NK-92 (cell line): Measurements from ENCODE around the gene LRRC52.

ENCODE experiments used
- DNase-seq: peaks from one replicate; lab custom pipeline; 2025; ENCODE audit not compliant: unreplicated experiment; lab: John Stamatoyannopoulos, UW

LRRC52 gene

GRCh38 chr1:165537356-165538109, 6.3 kb upstream of the LRRC52 start:
- DNase-seq: no peak

- DNase-seq: no peak
Measured at GRCh38 chr1:165539306-165539705, 4.5 kb upstream of the LRRC52 start.

GRCh38 chr1:165539908-165540307, 3.9 kb upstream of the LRRC52 start:
- no peak for DNase-seq

GRCh38 chr1:165542015-165542631, 1.7 kb upstream of the LRRC52 start:
- no peak for DNase-seq

GRCh38 chr1:165542647-165543046, 1.2 kb upstream of the LRRC52 start:
- DNase-seq: no peak

GRCh38 chr1:165544996-165545395, 1.2 kb downstream of the LRRC52 start:
- DNase-seq: no peak

- no peak for DNase-seq
Measured at GRCh38 chr1:165545974-165546373, 2.2 kb downstream of the LRRC52 start.

- DNase-seq: no peak
Measured at GRCh38 chr1:165549973-165550372, 6.2 kb downstream of the LRRC52 start.

GRCh38 chr1:165551469-165551868, 7.7 kb downstream of the LRRC52 start:
- DNase-seq: no peak

GRCh38 chr1:165560883-165561656, 17.3 kb downstream of the LRRC52 start:
- DNase-seq: no peak

GRCh38 chr1:165562571-165562970, 18.8 kb downstream of the LRRC52 start:
- DNase-seq: no peak

- no peak for DNase-seq
Measured at GRCh38 chr1:165563551-165563950, 19.8 kb downstream of the LRRC52 start.

GRCh38 chr1:165564561-165564960, 20.8 kb downstream of the LRRC52 start:
- no peak for DNase-seq

GRCh38 chr1:165565751-165566490, 22.1 kb downstream of the LRRC52 start:
- DNase-seq: no peak

GRCh38 chr1:165570078-165570477, 26.3 kb downstream of the LRRC52 start:
- DNase-seq: no peak

GRCh38 chr1:165573787-165574186, 30.0 kb downstream of the LRRC52 start:
- no peak for DNase-seq

GRCh38 chr1:165574295-165574694, 30.5 kb downstream of the LRRC52 start:
- DNase-seq: no peak

GRCh38 chr1:165575468-165576099, 31.8 kb downstream of the LRRC52 start:
- DNase-seq: no peak

- DNase-seq: no peak
Measured at GRCh38 chr1:165576536-165576935, 32.7 kb downstream of the LRRC52 start.

GRCh38 chr1:165577707-165578106, 33.9 kb downstream of the LRRC52 start:
- DNase-seq: no peak
